Activated CD8-positive, alpha-beta memory T cell treated with anti-CD3 and anti-CD28 coated beads, Interleukin-2, amount 10 ng/mL, durations not matched to agents 7 days and 5 days (primary cell): ENCODE measurements around the gene NAGLU. TPM values are rescaled to one million over a fixed set of nuclear protein-coding genes. Genes with fewer than 3 reads are reported as not detected.

ENCODE experiments used
- ATAC-seq: fragments of 150-1000 bp; cut with Tn5 transposase; one replicate; pipeline ENCODE4 v1.10.0; 2021; ENCODE audit warnings: moderate library complexity
- CTCF ChIA-PET: fragments of 350-600 bp; sonication (Branson Sonifier 250); formaldehyde crosslinking; loops from one replicate; lab custom pipeline; 2021; ENCODE audit warnings: antibody characterized with exemption; lab: Charles Lee
- DNase-seq: peaks from one replicate; pipeline ENCODE4 v3.0.0-alpha.2; 2020
- H3K27ac Mint-ChIP-seq: one replicate; pipeline ENCODE4 v1.8.0; 2021; ENCODE audit warnings: mild to moderate bottlenecking, mixed read lengths
- H3K27me3 Mint-ChIP-seq: one replicate; pipeline ENCODE4 v1.8.0; 2021; ENCODE audit warnings: mixed read lengths
- H3K36me3 Mint-ChIP-seq: one replicate; pipeline ENCODE4 v1.8.0; 2021; ENCODE audit warnings: mild to moderate bottlenecking, mixed read lengths
- H3K4me1 Mint-ChIP-seq: one replicate; pipeline ENCODE4 v1.8.0; 2021; ENCODE audit warnings: mixed read lengths
- H3K4me3 Mint-ChIP-seq: one replicate; pipeline ENCODE4 v1.8.0; 2021; ENCODE audit warnings: mild to moderate bottlenecking, moderate library complexity, mixed read lengths
- H3K9me3 Mint-ChIP-seq: one replicate; pipeline ENCODE4 v1.8.0; 2022; ENCODE audit warnings: low read depth, mixed read lengths
- microRNA-seq: library from miRNA; unstranded; fragments of <30 nt; microRNA quantifications from one replicate; pipeline ENCODE4 v1.2.0, GENCODE V29; 2022
- total RNA-seq, 2 experiments: library from RNA; stranded (reverse); gene quantifications; one replicate each; pipeline ENCODE4 v1.2.3, GENCODE V29; 2021

The NAGLU gene
- total RNA-seq, 2 experiments from 2014 or later = 18.2 to 19.4 TPM

- DNase-seq (peak; percentile 97), ATAC-seq (peak; percentile 96)
- CTCF ChIA-PET = interaction anchor here (0.6 to 4.9 kb wide), 81 partner anchors 8 to 592 kb away, joined by 3 to 110 read pairs (median 5); partner anchors contain the start of genes BECN1, CNTD1, CNTNAP1 and COA3
- H3K4me3 Mint-ChIP-seq = peak within 1 kb of the TSS; percentile 82
- H3K27ac Mint-ChIP-seq = peak within 1 kb of the TSS; percentile 95
- H3K27me3 Mint-ChIP-seq = no peaks in the 10 kb centered on the region
- peaks cover 47% of the 10 kb centered on the region for H3K36me3 Mint-ChIP-seq
- H3K4me1 Mint-ChIP-seq = peaks cover 49% of the 10 kb centered on the region
- H3K9me3 Mint-ChIP-seq = no peaks in the 10 kb centered on the region
These were observed 41.7 kb downstream of the NAGLU start, which contains the start of gene PSMC3IP for GRCh38 chr17:42577532-42578281. Gene PSMC3IP (minus strand): TSS chr17:42577729. CDS start chr17:42577686, 43 bp downstream.

GRCh38 chr17:42578282-42578869 is 42.3 kb downstream of the NAGLU start:
- H3K27me3 Mint-ChIP-seq = no peaks in the 10 kb centered on the region
- CTCF ChIA-PET = interaction anchor here (0.6 to 4.9 kb wide), 84 partner anchors 9 to 591 kb away, joined by 3 to 110 read pairs (median 5); partner anchors contain the start of genes BECN1, CNTD1, CNTNAP1 and COA3
- H3K36me3 Mint-ChIP-seq = peaks cover 46% of the 10 kb centered on the region
- H3K4me1 Mint-ChIP-seq = peaks cover 42% of the 10 kb centered on the region
- peak overlapping the region; percentile 82 for H3K4me3 Mint-ChIP-seq
- H3K9me3 Mint-ChIP-seq = no peaks in the 10 kb centered on the region
- peak overlapping the region; percentile 95 for H3K27ac Mint-ChIP-seq
- peak; percentile 55 for ATAC-seq
- DNase-seq = peak; percentile 84

DNA sequence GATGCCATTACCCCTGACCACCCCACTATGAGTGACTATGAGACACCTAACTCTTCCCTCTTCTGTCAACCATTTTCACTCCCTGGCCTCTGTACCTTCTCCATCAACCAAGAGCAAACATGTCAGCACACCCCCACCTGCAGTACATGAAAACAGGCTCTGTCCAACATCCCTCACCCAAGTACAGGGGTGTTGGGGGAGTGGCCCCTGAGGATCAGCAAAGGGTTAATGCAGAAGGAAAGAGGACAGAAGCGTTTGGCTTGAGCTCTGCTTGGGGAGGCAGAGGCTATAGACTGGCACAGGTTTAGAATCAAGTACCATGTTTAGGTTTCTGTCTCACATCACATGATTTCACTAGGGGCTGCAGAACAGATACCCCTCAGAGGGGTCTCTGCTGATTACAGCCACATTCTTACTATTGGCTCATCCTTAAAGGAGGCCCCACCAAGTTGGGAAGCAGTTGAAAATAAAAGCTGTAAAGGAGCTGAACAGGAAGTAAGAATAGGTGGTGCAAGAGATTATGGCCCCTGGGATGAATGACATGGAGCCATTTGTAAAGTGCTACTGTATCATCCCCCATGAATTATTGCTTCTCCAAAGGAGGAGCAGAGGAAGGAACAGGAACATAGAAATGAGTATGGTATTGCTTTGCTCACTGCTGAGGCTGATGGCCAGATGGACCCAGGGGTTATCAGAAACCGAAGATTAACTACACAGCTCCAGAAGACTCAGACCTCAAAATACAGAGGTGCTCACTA is 43.9 kb downstream of the NAGLU start:
- peak overlapping the region; percentile 12 for H3K27ac Mint-ChIP-seq
- CTCF ChIA-PET = interaction anchor here (0.8 to 4.9 kb wide), 6 partner anchors 9 to 193 kb away, joined by 3 to 110 read pairs (median 14); partner anchors contain the start of genes PLEKHH3, RAMP2 and VPS25
- peaks cover 31% of the 10 kb centered on the region for H3K4me1 Mint-ChIP-seq
- no peaks in the 10 kb centered on the region for H3K9me3 Mint-ChIP-seq
- no peak overlapping the region for H3K4me3 Mint-ChIP-seq
- ATAC-seq = no peak
- H3K36me3 Mint-ChIP-seq = peaks cover 45% of the 10 kb centered on the region
- no peak for DNase-seq
- no peaks in the 10 kb centered on the region for H3K27me3 Mint-ChIP-seq

DNA sequence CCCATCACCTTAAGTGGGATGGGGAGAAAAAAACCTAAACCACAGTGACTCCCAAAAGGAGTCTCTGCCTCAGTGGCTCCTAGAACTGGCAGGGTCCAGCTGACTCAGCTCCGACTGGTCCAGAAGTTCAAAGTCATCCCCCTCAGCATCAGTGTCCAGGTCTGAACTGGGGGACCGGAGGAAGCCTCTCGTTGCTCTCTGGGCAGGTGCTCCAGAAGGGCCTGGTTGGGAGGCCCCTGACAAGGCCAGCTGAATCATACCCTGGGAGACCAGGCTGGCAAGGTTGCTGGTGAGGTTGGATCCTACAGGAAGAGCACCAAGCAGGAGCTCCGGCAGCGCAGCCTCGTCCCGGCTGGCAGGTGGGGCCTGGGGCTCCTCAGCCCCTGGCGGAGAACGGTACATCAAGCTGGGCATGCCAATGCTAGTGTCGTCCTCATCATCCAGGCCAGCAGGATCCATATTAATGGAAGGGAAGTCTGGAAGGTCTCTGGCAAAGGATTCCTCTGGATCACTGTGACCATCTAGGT is 45.8 kb downstream of the NAGLU start:
- CTCF ChIA-PET = interaction anchor here (0.6 to 4.4 kb wide), 5 partner anchors 14 to 242 kb away, joined by 3 to 110 read pairs (median 3); partner anchors contain the start of genes BECN1, CNTNAP1, MLX and RAMP2
- Mint-ChIP-seq H3K4me3 (no peak overlapping the region), H3K27ac (no peak overlapping the region), H3K27me3 (no peaks in the 10 kb centered on the region), H3K9me3 (no peaks in the 10 kb centered on the region), H3K36me3 (peaks cover 36% of the 10 kb centered on the region), H3K4me1 (peaks cover 14% of the 10 kb centered on the region)
- ATAC-seq (no peak), DNase-seq (no peak)

- Mint-ChIP-seq H3K36me3 (peaks cover 43% of the 10 kb centered on the region), H3K4me3 (no peak overlapping the region), H3K27me3 (no peaks in the 10 kb centered on the region), H3K4me1 (no peaks in the 10 kb centered on the region), H3K27ac (no peak overlapping the region), H3K9me3 (no peaks in the 10 kb centered on the region)
- ATAC-seq (no peak), DNase-seq (no peak)
- CTCF ChIA-PET = interaction anchor here (0.7 to 0.9 kb wide), 2 partner anchors 13 to 69 kb away, joined by 3 to 4 read pairs; no protein-coding TSS in a partner anchor
These were observed 48.8 kb downstream of the NAGLU start for GRCh38 chr17:42584880-42585279.

- Mint-ChIP-seq H3K27ac (no peak overlapping the region), H3K27me3 (no peaks in the 10 kb centered on the region), H3K4me1 (no peaks in the 10 kb centered on the region), H3K9me3 (no peaks in the 10 kb centered on the region), H3K36me3 (peaks cover 43% of the 10 kb centered on the region), H3K4me3 (no peak overlapping the region)
- ATAC-seq = no peak
- no peak for DNase-seq
- CTCF ChIA-PET = interaction anchor here (0.7 to 2.9 kb wide), 3 partner anchors 12 to 69 kb away, joined by 3 to 10 read pairs (median 4); no protein-coding TSS in a partner anchor
These were observed 49.3 kb downstream of the NAGLU start for GRCh38 chr17:42585353-42585752.

- no peak for DNase-seq
- Mint-ChIP-seq H3K27me3 (no peaks in the 10 kb centered on the region), H3K27ac (no peak overlapping the region), H3K9me3 (no peaks in the 10 kb centered on the region), H3K4me1 (peaks cover 4% of the 10 kb centered on the region), H3K36me3 (peaks cover 47% of the 10 kb centered on the region), H3K4me3 (no peak overlapping the region)
- no peak for ATAC-seq
- CTCF ChIA-PET = interaction anchor here (1.2 to 3.2 kb wide), 4 partner anchors 9 to 85 kb away, joined by 3 to 32 read pairs (median 8); partner anchors contain the start of genes PSMC3IP, RETREG3 and TUBG1
These were observed 50.6 kb downstream of the NAGLU start for GRCh38 chr17:42586514-42587230.

GRCh38 chr17:42590886-42591285 is 54.8 kb downstream of the NAGLU start:
- no peaks in the 10 kb centered on the region for H3K9me3 Mint-ChIP-seq
- no peaks in the 10 kb centered on the region for H3K27me3 Mint-ChIP-seq
- peaks cover 7% of the 10 kb centered on the region for H3K4me1 Mint-ChIP-seq
- ATAC-seq = no peak
- H3K36me3 Mint-ChIP-seq = peaks cover 30% of the 10 kb centered on the region
- no peak for DNase-seq
- peak overlapping the region; percentile 28 for H3K27ac Mint-ChIP-seq
- H3K4me3 Mint-ChIP-seq = no peak overlapping the region
- CTCF ChIA-PET = interaction anchor here (1.1 kb wide), 1 partner anchor 8 kb away, joined by 3 read pairs; no protein-coding TSS in a partner anchor

DNA sequence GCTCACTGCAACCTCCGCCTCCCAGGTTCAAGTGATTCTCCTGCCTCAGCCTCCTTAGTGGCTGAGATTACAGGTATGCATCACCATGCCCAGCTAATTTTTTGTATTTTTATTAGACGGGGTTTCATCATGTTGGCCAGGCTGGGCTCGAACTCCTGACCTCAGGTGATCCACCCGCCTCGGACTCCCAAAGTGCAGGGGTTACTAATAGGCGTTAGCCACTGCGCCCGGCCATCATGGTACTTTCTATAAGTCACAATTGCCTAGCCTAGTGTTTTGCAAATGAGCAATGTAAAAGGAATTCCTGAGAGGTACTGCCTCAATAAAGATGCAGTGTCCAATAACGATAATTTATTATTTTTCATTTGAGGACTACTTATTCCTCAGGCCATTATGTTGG is 55.4 kb downstream of the NAGLU start:
- ATAC-seq (no peak), DNase-seq (no peak)
- H3K9me3 Mint-ChIP-seq = no peaks in the 10 kb centered on the region
- peaks cover 7% of the 10 kb centered on the region for H3K4me1 Mint-ChIP-seq
- no peaks in the 10 kb centered on the region for H3K27me3 Mint-ChIP-seq
- no peak overlapping the region for H3K4me3 Mint-ChIP-seq
- H3K27ac Mint-ChIP-seq = no peak overlapping the region
- H3K36me3 Mint-ChIP-seq = peaks cover 29% of the 10 kb centered on the region
- CTCF ChIA-PET = interaction anchor here (1.1 kb wide), 1 partner anchor 172 kb away, joined by 3 read pairs; no protein-coding TSS in a partner anchor

Small RNA genes lying within 50 kb of the gene (microRNA-seq; reads per million reads assigned to microRNA genes)
- not detected for gene MIR5010
- not detected for gene MIR548AT

Other genes starting within 250 kb of the NAGLU start
- 100 to 1,000 TPM; 118 to 127 TPM for gene STAT5A, start 247.7 kb upstream of the NAGLU start, total RNA-seq
- 10 to 100 TPM; 90.5 to 97.6 TPM for gene STAT3, start 147.8 kb upstream of the NAGLU start, total RNA-seq
- 1 to 10 TPM in 1 of 2 experiments, under 1 TPM in 1; 0.66 to 1.3 TPM for gene CAVIN1, start 113.0 kb upstream of the NAGLU start, total RNA-seq
- 1 to 10 TPM; 4.6 to 6.0 TPM for gene ATP6V0A1, start 77.4 kb upstream of the NAGLU start, total RNA-seq
- gene HSD17B1, start 16.7 kb downstream of the NAGLU start, total RNA-seq = 1 to 10 TPM in 1 of 2 experiments, under 1 TPM in 1; 0.70 to 1.1 TPM
- 100 to 1,000 TPM in 1 of 2 experiments, 10 to 100 TPM in 1; 95.9 to 108 TPM for gene COASY, start 25.9 kb downstream of the NAGLU start, total RNA-seq
- gene MLX, start 30.9 kb downstream of the NAGLU start, total RNA-seq = 10 to 100 TPM; 54.8 to 60.4 TPM
- 10 to 100 TPM; 24.4 to 25.5 TPM for gene PSMC3IP, start 41.5 kb downstream of the NAGLU start, total RNA-seq
- gene RETREG3, start 73.1 kb downstream of the NAGLU start, total RNA-seq = 10 to 100 TPM; 46.7 to 54.2 TPM
- 100 to 1,000 TPM in 1 of 2 experiments, 10 to 100 TPM in 1; 92.3 to 103 TPM for gene TUBG1, start 73.4 kb downstream of the NAGLU start, total RNA-seq
- 10 to 100 TPM; 13.5 to 14.6 TPM for gene TUBG2, start 123.0 kb downstream of the NAGLU start, total RNA-seq
- gene PLEKHH3, start 140.8 kb downstream of the NAGLU start, total RNA-seq = 1 to 10 TPM; 1.3 to 1.4 TPM
- gene CCR10, start 145.6 kb downstream of the NAGLU start, total RNA-seq = under 1 TPM in 1 of 2 experiments, not detected in 1; 0.45 TPM
- gene CNTNAP1, start 146.3 kb downstream of the NAGLU start, total RNA-seq = 1 to 10 TPM in 1 of 2 experiments, under 1 TPM in 1; 0.61 to 1.9 TPM
- gene EZH1, start 208.8 kb downstream of the NAGLU start, total RNA-seq = 10 to 100 TPM; 39.9 to 46.5 TPM
- gene RAMP2, start 225.0 kb downstream of the NAGLU start, total RNA-seq = not detected
- 10 to 100 TPM; 62.8 to 77.8 TPM for gene VPS25, start 237.2 kb downstream of the NAGLU start, total RNA-seq
- under 1 TPM; 0.20 to 0.59 TPM for gene WNK4, start 244.4 kb downstream of the NAGLU start, total RNA-seq